ENCODE measurements around the gene CALML6.

Gene CALML6

DNA sequence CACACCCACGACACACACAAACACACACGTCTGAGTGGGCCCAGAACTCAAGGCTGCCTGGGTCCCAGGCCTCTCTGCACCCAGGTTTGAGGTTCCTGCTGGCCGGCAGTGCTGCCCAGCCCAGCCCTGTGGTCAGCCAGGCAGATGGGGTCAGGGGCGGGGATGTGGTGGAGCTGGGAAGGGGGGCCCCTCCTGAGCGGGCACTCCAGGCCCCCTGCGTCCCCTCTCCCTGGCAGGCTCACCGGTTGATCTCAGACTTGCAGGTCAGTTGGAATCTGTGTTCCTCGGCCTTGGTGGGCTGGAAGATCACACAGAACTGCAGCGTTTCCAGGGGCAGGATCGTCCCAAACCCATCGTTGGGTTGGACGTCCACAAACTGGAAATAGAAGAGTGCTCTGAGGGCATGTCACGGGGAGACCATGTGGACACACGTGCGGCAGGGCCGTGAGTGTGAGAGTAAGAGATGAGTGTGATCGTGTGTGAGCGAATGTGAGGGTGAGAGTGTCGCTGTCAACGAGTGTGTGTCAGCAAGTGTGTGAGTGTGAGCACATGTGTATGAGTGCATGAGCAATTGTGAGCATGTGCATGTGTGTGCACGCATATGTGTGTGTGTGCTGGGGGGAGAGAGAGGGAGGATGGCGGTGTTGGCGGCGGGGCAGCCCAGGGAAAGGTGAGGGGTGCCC, 23.7 kb downstream of the CALML6 start:
- TF ChIP-seq, protein P1, sequence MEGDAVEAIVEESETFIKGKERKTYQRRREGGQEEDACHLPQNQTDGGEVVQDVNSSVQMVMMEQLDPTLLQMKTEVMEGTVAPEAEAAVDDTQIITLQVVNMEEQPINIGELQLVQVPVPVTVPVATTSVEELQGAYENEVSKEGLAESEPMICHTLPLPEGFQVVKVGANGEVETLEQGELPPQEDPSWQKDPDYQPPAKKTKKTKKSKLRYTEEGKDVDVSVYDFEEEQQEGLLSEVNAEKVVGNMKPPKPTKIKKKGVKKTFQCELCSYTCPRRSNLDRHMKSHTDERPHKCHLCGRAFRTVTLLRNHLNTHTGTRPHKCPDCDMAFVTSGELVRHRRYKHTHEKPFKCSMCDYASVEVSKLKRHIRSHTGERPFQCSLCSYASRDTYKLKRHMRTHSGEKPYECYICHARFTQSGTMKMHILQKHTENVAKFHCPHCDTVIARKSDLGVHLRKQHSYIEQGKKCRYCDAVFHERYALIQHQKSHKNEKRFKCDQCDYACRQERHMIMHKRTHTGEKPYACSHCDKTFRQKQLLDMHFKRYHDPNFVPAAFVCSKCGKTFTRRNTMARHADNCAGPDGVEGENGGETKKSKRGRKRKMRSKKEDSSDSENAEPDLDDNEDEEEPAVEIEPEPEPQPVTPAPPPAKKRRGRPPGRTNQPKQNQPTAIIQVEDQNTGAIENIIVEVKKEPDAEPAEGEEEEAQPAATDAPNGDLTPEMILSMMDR (IDR thresholded peaks at IDR 0.05; ENCODE audit: low read depth, low read length), result no peak
- DNase-seq (ENCODE audit: extremely low read depth, low read depth), result no peak

DNA sequence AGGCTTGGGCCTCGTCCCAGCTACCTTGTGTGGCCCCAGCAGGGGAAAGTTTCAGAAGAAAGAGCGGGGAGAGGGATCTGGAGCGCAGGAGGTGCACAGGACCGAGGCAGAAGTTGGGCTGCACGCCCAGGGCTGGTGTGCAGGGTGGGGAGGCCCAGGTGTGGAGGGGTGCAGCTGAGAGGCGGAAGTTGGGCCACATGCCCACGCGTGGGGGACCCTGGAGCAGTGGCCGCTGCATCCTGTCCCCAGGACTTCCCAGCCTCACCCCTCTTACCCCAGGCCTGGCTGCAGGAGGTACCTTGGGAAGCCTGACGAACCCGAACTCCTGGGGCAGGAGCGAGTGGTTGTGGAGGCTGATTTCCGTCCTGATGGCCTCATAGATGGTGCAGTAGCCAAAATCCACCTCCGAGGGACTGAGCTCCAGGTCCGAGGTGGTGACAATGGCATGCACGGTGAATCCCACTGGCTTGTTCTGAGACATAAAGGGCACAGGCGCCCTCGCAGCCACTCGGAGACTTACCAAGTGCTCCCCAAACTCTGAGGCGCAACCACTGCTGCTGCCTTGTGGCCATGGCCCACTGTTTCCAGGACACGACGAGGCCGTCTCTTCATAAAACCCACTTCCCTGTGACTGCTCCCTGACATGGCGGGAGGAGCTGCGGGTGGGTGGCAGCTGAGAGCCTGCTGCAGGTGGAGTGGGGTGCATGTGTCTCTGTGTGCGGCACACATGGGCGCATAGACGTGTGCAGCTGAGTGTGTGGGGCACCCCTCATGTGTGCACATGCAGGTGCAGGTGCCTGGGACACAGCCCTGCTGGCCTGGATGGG, 24.4 kb downstream of the CALML6 start:
- DNase-seq (ENCODE audit: extremely low read depth, low read depth), result no peak
- TF ChIP-seq, protein P1 (IDR thresholded peaks at IDR 0.05; ENCODE audit: low read depth, low read length), result no peak

DNA sequence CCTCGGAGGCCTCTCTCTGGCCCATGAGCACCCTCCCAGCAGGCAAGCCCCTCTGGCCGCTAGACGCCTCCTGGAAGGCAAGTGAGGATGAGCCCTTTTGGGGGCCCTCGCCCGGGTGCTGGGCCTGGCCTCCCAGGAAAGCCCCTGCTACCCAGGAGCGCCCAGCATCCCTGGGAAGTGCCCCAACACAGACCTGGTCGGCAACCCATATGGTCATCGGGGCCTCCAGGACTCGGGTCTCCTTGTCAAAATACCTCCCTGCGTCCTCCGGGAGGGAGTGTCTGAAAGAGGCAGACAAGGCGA, 25.0 kb downstream of the CALML6 start:
- DNase-seq (ENCODE audit: extremely low read depth, low read depth), result no peak
- TF ChIP-seq, protein P1 (IDR thresholded peaks at IDR 0.05; ENCODE audit: low read depth, low read length), result no peak

DNA sequence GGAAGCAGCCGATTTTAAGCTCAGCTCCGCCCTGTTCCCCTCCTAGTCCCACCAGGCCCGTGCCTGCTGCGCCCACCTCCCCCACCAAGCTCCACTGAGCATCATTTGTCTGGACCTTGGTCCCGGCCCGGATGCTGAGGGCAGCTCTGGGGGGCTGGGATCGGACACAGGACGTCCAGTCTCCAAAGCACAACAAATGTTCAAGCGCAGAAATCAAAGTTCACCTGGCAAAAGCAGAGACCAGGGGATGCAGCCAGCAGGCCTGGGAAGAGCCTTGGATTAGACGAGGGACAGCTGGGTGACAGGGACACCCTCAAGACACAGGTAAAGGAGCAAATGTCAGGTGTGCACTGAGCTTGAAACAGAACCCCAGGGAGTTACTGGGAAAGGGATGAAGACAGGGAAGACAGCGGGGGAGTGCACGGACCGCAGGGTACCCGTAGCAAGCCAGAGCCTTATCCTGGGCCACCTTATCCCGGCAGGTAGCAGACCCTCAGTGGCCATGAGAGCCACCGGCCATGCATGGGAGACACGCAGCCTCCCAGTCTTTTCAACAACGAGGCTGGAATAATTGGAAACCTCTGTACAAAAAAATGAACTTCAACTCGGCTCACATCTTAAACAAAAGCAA, 26.3 kb downstream of the CALML6 start:
- TF ChIP-seq, protein P1 (IDR thresholded peaks at IDR 0.05; ENCODE audit: low read depth, low read length), result no peak
- DNase-seq (ENCODE audit: extremely low read depth, low read depth), result no peak

DNA sequence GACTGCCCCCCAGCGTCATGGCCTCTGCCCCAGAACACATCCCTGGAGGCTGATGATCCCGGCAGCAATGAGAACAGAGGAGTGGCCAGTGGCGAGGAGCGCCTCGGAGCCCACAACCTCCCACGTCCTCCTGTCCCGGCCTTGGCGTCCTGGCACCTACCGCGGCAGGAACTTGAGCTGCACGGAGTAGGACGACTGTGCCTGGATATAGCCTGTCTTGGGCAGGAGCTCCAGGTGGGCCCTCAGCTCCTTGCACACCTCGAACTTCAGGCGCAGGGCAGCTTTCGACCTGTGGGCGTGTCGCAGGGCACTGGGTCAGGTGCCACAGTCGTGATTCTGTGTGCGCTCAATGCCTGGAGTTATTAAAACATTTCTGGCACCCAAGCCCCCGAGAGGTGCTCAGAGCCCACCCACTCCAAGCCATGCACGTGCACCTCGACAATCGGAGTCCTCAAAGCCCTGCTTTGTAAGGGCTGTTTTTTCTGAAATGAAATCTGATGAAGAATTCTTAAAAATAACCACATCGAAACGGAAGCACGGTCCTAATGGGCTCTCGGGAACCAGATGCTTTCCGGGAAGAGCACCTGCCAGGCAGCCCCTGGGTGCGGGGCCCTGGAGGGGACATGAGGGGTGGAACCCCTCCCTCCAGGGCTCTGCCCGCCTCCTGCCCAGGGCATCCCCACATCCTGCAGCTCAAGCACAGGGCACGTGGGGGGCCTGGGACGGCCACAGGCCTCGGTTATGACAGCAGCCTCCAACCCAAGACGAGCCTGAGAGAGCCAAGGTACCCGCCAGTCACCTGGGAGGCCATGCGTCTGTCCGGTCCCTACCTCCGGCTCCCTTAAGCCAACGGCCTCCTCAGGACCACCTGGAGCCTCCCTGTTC, 27.1 kb downstream of the CALML6 start:
- TF ChIP-seq, protein P1 (IDR thresholded peaks at IDR 0.05; ENCODE audit: low read depth, low read length), result no peak
- DNase-seq (ENCODE audit: extremely low read depth, low read depth), result no peak

DNA sequence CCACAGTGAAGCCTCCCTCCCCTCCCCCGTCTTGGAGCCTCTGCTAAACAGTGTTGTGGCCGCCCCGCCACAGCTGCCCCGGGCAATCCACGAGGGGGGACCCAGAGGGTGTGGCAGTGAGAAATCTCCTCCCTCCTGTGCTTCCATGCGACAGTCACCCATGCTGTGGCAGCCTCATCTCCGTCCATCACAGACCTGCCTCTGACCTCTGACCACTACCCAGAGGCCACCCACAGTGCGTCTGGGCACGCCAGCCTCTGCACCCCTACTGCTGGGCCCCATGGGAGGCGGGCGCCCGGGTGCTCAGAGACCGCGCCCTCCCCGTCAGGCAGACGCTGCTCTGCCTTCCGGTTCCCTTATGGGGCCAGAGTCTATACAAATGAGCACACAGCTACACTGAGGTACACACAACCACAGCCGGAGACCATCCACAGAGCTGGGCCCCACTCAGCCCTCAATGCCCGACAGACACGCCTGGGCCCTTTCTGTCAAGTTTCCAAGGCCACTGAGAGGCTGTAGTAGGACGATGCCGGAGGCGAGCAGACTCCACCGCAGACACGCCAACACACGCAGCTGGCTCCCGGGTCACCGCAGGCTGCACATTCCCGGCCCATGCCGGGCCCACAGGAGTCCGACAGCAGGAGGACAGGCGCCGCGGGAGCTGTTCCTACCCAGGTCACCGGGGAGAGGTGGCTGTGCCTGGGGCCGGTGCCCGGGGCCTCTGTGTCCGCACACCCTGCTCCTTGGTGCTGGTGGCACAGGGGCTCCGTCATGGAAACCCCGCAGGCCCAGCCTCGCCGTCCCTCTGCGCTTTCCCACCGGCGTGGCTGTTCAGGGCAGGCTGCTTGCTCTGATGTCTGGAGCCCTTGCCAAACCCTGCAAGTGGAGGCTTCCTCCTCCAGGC, 27.9 kb downstream of the CALML6 start:
- TF ChIP-seq, protein P1 (IDR thresholded peaks at IDR 0.05; ENCODE audit: low read depth, low read length), result no peak
- no peak for DNase-seq (ENCODE audit: extremely low read depth, low read depth)
